ENCODE data around the gene PROZ.

Gene PROZ

GRCh38 chr13:113113846-113114271, 44.6 kb upstream of the PROZ start:
- H3K4me3 ChIP-seq (ENCODE audit: low read depth, low read length), result no peak overlapping the region
- no peak for TF ChIP-seq CTCF (IDR thresholded peaks at IDR 0.05; ENCODE audit: borderline replicate concordance, insufficient read depth, low read depth, low read length)

- H3K4me3 ChIP-seq (ENCODE audit: low read depth, low read length), result no peak overlapping the region
- no peak for TF ChIP-seq CTCF (IDR thresholded peaks at IDR 0.05; ENCODE audit: borderline replicate concordance, insufficient read depth, low read depth, low read length)
Measured at GRCh38 chr13:113114511-113115362, 43.7 kb upstream of the PROZ start.

GRCh38 chr13:113115363-113116205, 42.9 kb upstream of the PROZ start:
- TF ChIP-seq CTCF (IDR thresholded peaks at IDR 0.05; ENCODE audit: borderline replicate concordance, insufficient read depth, low read depth, low read length), result no peak
- no peak overlapping the region for H3K4me3 ChIP-seq (ENCODE audit: low read depth, low read length)

GRCh38 chr13:113116206-113116800, 42.1 kb upstream of the PROZ start:
- no peak overlapping the region for H3K4me3 ChIP-seq (ENCODE audit: low read depth, low read length)
- no peak for TF ChIP-seq CTCF (IDR thresholded peaks at IDR 0.05; ENCODE audit: borderline replicate concordance, insufficient read depth, low read depth, low read length)

GRCh38 chr13:113116871-113117271, 41.6 kb upstream of the PROZ start:
- no peak overlapping the region for H3K4me3 ChIP-seq (ENCODE audit: low read depth, low read length)
- TF ChIP-seq CTCF (IDR thresholded peaks at IDR 0.05; ENCODE audit: borderline replicate concordance, insufficient read depth, low read depth, low read length), result no peak

- H3K4me3 ChIP-seq (ENCODE audit: low read depth, low read length), result no peak overlapping the region
- no peak for TF ChIP-seq CTCF (IDR thresholded peaks at IDR 0.05; ENCODE audit: borderline replicate concordance, insufficient read depth, low read depth, low read length)
Measured at GRCh38 chr13:113117335-113117872, 41.0 kb upstream of the PROZ start.

Data from GM12875 (cell line).